Measurements from ENCODE around the gene ABCC8.
A peak's percentile ranks its signal among the peaks of the same experiment; 100 is the strongest.

ABCC8 gene

DNA sequence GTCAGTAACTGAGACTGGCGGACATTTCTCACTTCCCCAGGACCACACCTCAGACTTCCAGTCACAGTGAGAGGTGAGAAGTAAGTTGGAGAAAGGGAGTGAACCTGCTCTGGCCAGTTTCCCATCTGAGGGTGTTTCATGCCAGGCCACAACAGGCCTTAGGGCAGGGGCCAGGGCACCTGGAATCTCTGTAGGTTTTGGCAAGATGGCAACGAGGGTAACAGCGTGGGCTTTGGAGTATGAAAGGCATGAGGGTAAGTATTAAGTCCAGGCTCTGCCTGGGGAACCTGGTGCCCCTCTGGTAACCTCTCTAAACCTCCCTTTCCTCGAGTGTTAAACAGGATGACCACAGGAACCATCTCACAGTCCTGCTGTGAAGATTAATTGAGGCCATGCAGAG, 28.5 kb upstream of the ABCC8 start:
- in situ Hi-C loops (cut with HindIII; ENCODE audit: low pct_ligation_motif_present, low sequenced_read_pairs): no loop called here
- DNase-seq: no peak
- Histone ChIP-seq H3K27me3 (replicated peaks) (no peaks in the 10 kb centered on the region), H3K27ac (no peak overlapping the region), H3K4me3 (ENCODE audit: low read depth, low read length) (no peak overlapping the region), H3K36me3 (replicated peaks) (no peaks in the 10 kb centered on the region)
- TF ChIP-seq, protein P1, sequence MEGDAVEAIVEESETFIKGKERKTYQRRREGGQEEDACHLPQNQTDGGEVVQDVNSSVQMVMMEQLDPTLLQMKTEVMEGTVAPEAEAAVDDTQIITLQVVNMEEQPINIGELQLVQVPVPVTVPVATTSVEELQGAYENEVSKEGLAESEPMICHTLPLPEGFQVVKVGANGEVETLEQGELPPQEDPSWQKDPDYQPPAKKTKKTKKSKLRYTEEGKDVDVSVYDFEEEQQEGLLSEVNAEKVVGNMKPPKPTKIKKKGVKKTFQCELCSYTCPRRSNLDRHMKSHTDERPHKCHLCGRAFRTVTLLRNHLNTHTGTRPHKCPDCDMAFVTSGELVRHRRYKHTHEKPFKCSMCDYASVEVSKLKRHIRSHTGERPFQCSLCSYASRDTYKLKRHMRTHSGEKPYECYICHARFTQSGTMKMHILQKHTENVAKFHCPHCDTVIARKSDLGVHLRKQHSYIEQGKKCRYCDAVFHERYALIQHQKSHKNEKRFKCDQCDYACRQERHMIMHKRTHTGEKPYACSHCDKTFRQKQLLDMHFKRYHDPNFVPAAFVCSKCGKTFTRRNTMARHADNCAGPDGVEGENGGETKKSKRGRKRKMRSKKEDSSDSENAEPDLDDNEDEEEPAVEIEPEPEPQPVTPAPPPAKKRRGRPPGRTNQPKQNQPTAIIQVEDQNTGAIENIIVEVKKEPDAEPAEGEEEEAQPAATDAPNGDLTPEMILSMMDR (IDR thresholded peaks at IDR 0.05; ENCODE audit: low read depth, low read length, missing control alignments): no peak

DNA sequence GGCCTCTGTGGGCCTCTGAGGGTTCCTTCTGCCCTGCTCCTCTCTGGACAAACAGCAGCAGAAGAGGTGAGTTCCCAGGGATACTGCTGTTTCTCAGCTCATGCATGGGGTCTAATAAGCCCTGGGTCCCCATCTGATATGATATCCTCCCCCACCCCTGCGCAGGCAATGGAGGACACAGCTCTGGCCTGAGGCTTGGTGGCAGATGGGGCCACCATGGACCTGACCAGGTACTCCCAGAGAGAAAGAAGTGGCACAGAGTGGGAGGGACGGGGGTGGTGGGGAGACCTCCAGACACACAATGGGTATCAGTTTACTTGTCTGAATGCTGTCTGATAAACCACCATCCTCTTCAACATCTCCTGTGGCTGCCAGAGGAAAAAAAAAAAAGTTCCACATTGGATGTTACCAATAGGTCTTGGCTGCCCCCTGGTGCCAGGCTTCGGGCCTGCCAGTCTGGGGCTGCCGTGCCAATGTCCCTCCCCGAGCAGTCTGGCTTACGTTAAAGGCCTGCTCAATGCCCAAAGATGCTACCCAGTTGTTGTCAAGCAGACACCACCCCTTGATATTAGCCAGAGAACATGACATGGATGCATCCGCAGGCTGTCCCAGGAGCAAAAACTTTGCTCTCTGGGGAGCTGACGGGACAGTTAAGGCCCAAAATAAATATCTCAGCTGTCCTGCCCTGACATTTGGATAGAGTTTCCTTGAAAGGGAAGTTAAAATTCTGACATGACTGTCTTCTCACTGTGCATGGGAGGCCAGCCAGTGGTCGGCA, 27.9 kb upstream of the ABCC8 start:
- peak; percentile 64 for DNase-seq
- no peak overlapping the region for H3K4me3 ChIP-seq (ENCODE audit: low read depth, low read length)
- TF ChIP-seq, protein P1 (IDR thresholded peaks at IDR 0.05; ENCODE audit: low read depth, low read length, missing control alignments): peak; percentile 94
- H3K27me3 ChIP-seq (replicated peaks): no peaks in the 10 kb centered on the region
- H3K36me3 ChIP-seq (replicated peaks): no peaks in the 10 kb centered on the region
- in situ Hi-C loops (cut with HindIII; ENCODE audit: low pct_ligation_motif_present, low sequenced_read_pairs): no loop called here
- no peak overlapping the region for H3K27ac ChIP-seq

DNA sequence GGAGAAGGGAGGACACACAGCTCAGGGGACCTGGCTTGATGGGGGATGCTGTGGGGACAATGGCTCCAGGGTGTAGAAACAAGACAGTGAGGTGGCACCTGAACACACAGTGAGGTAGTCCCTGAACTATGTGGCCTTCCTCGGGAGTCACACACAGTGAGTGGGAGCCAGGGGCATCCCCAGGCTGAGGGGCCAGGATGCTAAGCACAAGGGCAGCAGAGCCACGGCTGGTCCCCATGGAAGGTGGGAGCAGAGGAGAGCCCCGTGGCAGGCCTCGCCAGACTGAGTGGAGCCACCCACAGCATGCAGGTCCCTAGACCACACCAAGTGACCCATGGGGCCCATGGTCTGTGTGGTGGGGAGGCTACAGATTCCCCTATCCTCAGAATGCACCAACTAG, 26.0 kb upstream of the ABCC8 start:
- in situ Hi-C loops (cut with HindIII; ENCODE audit: low pct_ligation_motif_present, low sequenced_read_pairs): no loop called here
- TF ChIP-seq, protein P1 (IDR thresholded peaks at IDR 0.05; ENCODE audit: low read depth, low read length, missing control alignments): no peak
- H3K36me3 ChIP-seq (replicated peaks): no peaks in the 10 kb centered on the region
- no peak for DNase-seq
- no peaks in the 10 kb centered on the region for H3K27me3 ChIP-seq (replicated peaks)
- H3K27ac ChIP-seq: no peak overlapping the region
- no peak overlapping the region for H3K4me3 ChIP-seq (ENCODE audit: low read depth, low read length)

DNA sequence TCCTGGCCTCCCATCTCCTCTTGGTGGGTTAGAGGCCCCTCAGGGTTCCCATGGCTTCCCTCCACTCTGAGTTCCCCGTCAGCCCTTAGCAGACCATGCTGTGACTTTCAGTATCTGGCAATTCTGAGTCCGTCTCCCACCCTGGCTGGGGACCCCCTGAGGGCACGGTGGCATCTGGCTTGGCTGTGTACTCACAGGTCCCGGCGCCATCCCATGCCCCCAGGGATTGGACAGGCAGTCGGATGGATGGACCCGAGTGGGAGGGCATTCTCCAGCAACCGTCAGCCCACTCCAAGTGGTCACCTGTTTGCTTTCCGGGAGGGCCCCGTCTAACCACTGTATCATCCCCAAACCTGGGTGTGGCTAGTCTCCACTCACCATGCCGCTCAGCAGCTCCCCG, 24.0 kb upstream of the ABCC8 start:
- Histone ChIP-seq H3K4me3 (ENCODE audit: low read depth, low read length) (no peak overlapping the region), H3K27ac (no peak overlapping the region), H3K36me3 (replicated peaks) (no peaks in the 10 kb centered on the region), H3K27me3 (replicated peaks) (no peaks in the 10 kb centered on the region)
- TF ChIP-seq, protein P1 (IDR thresholded peaks at IDR 0.05; ENCODE audit: low read depth, low read length, missing control alignments): no peak
- in situ Hi-C loops (cut with HindIII; ENCODE audit: low pct_ligation_motif_present, low sequenced_read_pairs): no loop called here
- DNase-seq: no peak

DNA sequence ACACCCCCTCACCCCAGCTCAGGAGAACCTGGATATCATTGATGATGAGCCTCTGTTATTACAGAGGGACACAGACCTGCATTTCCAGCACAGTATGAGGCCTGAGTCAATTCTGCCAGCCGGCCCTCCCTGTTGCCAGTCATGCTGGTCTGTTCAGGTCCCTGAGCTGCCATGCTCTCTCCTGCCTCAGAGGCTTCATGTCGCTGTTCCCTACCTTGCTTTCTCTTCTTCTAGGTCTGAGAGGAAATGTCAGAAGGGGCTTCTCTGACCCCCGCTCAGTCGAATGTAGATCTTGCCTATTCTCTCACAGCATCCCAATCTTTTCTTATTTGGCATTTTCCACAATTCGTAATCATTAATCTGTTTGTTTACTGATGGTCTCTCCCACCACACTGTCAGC, 21.8 kb upstream of the ABCC8 start:
- H3K27me3 ChIP-seq (replicated peaks): no peaks in the 10 kb centered on the region
- H3K36me3 ChIP-seq (replicated peaks): no peaks in the 10 kb centered on the region
- no peak for DNase-seq
- no peak overlapping the region for H3K4me3 ChIP-seq (ENCODE audit: low read depth, low read length)
- no peak overlapping the region for H3K27ac ChIP-seq
- TF ChIP-seq, protein P1 (IDR thresholded peaks at IDR 0.05; ENCODE audit: low read depth, low read length, missing control alignments): peak; percentile 41
- in situ Hi-C loops (cut with HindIII; ENCODE audit: low pct_ligation_motif_present, low sequenced_read_pairs): no loop called here

DNA sequence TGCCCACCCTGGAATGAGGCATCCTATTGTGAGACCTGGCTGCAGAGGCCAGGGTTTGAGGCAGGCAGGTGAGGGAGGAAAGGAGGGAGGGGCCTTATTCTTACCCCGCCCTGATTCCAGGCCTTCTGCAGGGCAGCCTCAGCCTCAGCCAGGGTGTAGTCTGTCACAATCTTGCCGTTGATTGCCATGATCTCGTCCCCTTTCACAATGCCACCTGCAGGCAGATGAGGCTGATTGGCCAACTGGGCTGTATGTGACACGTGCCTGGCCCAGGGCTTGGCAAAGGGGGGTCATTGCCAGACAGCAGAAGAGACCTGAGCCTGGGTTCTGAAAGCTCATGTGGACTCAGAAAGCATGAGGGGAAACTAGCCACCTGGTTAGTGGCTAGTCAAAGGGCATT, 21.4 kb upstream of the ABCC8 start:
- TF ChIP-seq, protein P1 (IDR thresholded peaks at IDR 0.05; ENCODE audit: low read depth, low read length, missing control alignments): no peak
- DNase-seq: no peak
- H3K4me3 ChIP-seq (ENCODE audit: low read depth, low read length): no peak overlapping the region
- no peaks in the 10 kb centered on the region for H3K27me3 ChIP-seq (replicated peaks)
- no peaks in the 10 kb centered on the region for H3K36me3 ChIP-seq (replicated peaks)
- in situ Hi-C loops (cut with HindIII; ENCODE audit: low pct_ligation_motif_present, low sequenced_read_pairs): no loop called here
- H3K27ac ChIP-seq: no peak overlapping the region

Data from brain microvascular endothelial cell (primary cell).